ENCODE data around the gene CEACAM7. TPM values are rescaled to one million over a fixed set of nuclear protein-coding genes. Genes with fewer than 3 reads are reported as not detected.

Gene CEACAM7
- total and polyA plus RNA-seq, 10 of the 15 experiments (the other 5 are each of a cell fraction or from before 2014, with no cell fraction given): not detected

DNA sequence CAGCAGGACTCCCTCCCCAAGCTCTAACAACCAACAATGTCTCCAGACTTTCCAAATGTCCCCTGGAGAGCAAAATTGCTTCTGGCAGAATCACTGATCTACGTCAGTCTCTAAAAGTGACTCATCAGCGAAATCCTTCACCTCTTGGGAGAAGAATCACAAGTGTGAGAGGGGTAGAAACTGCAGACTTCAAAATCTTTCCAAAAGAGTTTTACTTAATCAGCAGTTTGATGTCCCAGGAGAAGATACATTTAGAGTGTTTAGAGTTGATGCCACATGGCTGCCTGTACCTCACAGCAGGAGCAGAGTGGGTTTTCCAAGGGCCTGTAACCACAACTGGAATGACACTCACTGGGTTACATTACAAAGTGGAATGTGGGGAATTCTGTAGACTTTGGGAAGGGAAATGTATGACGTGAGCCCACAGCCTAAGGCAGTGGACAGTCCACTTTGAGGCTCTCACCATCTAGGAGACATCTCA, 14.1 kb upstream of the CEACAM7 start:
- Histone ChIP-seq H3K9me3 (replicated peaks; ENCODE audit: control insufficient read depth, insufficient read depth, low read length) (no peaks in the 10 kb centered on the region), H3K27ac (ENCODE audit: control insufficient read depth, insufficient read depth) (no peak overlapping the region), H3K27me3 (replicated peaks in 1 of 2; ENCODE audit: control insufficient read depth in 2 of 2, insufficient read depth in 2 of 2, low read length in 1 of 2) (peaks cover 2 to 3% of the 10 kb centered on the region in 2 experiments; a peak in 3 of 4 replicates), H3K4me2 (ENCODE audit: control insufficient read depth, insufficient read depth) (no peak overlapping the region), H3K79me2 (ENCODE audit: control insufficient read depth, insufficient read depth, low read length) (no peaks in the 10 kb centered on the region), H3K4me1 (ENCODE audit: control insufficient read depth, insufficient read depth, low read length) (no peaks in the 10 kb centered on the region), H2AFZ (ENCODE audit: control insufficient read depth, low read depth, low read length) (no peak overlapping the region), H3K4me3 (no peak overlapping the region), H4K20me1 (ENCODE audit: control insufficient read depth, insufficient read depth) (no peaks in the 10 kb centered on the region), H3K36me3 (ENCODE audit: control insufficient read depth in 2 of 2, insufficient read depth in 2 of 2, low read length in 1 of 2) (no peaks in the 10 kb centered on the region), H3K9ac (ENCODE audit: control insufficient read depth, insufficient read depth, low read length) (no peak overlapping the region)
- TF ChIP-seq FOXK2 (IDR thresholded peaks at IDR 0.05): no peak
- no peak for TF ChIP-seq SREBF1 (IDR thresholded peaks at IDR 0.05; ENCODE audit: low read length)
- TF ChIP-seq, protein P1, sequence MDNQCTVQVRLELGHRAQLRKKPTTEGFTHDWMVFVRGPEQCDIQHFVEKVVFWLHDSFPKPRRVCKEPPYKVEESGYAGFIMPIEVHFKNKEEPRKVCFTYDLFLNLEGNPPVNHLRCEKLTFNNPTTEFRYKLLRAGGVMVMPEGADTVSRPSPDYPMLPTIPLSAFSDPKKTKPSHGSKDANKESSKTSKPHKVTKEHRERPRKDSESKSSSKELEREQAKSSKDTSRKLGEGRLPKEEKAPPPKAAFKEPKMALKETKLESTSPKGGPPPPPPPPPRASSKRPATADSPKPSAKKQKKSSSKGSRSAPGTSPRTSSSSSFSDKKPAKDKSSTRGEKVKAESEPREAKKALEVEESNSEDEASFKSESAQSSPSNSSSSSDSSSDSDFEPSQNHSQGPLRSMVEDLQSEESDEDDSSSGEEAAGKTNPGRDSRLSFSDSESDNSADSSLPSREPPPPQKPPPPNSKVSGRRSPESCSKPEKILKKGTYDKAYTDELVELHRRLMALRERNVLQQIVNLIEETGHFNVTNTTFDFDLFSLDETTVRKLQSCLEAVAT (IDR thresholded peaks at IDR 0.05): no peak
- TF ChIP-seq CBX3 (IDR thresholded peaks at IDR 0.05; ENCODE audit: borderline replicate concordance, low read depth): no peak
- no peak for TF ChIP-seq SIN3A (IDR thresholded peaks at IDR 0.05; ENCODE audit: low read depth, low read length)
- no peak for TF ChIP-seq CHD2 (IDR thresholded peaks at IDR 0.05; ENCODE audit: borderline replicate concordance, low read depth, low read length)
- TF ChIP-seq SMAD1 (IDR thresholded peaks at IDR 0.05; ENCODE audit: low read depth, partially characterized antibody): no peak
- TF ChIP-seq RAD21 (IDR thresholded peaks at IDR 0.05; ENCODE audit: insufficient read depth, low read depth, low read length): no peak
- TF ChIP-seq EZH2 (IDR thresholded peaks at IDR 0.05; ENCODE audit: borderline replicate concordance, control insufficient read depth, low read depth, low read length): no peak
- TF ChIP-seq, protein P2, sequence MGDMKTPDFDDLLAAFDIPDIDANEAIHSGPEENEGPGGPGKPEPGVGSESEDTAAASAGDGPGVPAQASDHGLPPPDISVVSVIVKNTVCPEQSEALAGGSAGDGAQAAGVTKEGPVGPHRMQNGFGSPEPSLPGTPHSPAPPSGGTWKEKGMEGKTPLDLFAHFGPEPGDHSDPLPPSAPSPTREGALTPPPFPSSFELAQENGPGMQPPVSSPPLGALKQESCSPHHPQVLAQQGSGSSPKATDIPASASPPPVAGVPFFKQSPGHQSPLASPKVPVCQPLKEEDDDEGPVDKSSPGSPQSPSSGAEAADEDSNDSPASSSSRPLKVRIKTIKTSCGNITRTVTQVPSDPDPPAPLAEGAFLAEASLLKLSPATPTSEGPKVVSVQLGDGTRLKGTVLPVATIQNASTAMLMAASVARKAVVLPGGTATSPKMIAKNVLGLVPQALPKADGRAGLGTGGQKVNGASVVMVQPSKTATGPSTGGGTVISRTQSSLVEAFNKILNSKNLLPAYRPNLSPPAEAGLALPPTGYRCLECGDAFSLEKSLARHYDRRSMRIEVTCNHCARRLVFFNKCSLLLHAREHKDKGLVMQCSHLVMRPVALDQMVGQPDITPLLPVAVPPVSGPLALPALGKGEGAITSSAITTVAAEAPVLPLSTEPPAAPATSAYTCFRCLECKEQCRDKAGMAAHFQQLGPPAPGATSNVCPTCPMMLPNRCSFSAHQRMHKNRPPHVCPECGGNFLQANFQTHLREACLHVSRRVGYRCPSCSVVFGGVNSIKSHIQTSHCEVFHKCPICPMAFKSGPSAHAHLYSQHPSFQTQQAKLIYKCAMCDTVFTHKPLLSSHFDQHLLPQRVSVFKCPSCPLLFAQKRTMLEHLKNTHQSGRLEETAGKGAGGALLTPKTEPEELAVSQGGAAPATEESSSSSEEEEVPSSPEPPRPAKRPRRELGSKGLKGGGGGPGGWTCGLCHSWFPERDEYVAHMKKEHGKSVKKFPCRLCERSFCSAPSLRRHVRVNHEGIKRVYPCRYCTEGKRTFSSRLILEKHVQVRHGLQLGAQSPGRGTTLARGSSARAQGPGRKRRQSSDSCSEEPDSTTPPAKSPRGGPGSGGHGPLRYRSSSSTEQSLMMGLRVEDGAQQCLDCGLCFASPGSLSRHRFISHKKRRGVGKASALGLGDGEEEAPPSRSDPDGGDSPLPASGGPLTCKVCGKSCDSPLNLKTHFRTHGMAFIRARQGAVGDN (IDR thresholded peaks at IDR 0.05): no peak
- TF ChIP-seq SUZ12 (IDR thresholded peaks at IDR 0.05; ENCODE audit: unreplicated experiment): no peak
- TF ChIP-seq MXI1 (IDR thresholded peaks at IDR 0.05; ENCODE audit: low read depth, low read length): no peak
- no peak for TF ChIP-seq TBL1XR1 (IDR thresholded peaks at IDR 0.05; ENCODE audit: low read depth, low read length)
- intact Hi-C loops (cut with micrococcal nuclease; ENCODE audit: unreplicated experiment) (no loop called here), in situ Hi-C loops (cut with MboI) (no loop called here)
- FAIRE-seq (no peak), ATAC-seq (no peak), DNase-seq (ENCODE audit: low read depth, low spot score) (no peak)
- ChIA-PET CTCF (interaction anchor here (0.9 to 4.7 kb wide), 3 partner anchors 55 to 103 kb away, joined by 3 to 37 read pairs (median 4); no protein-coding TSS in a partner anchor), POLR2A (interaction anchor here (0.6 kb wide), 1 partner anchor 496 kb away, joined by 4 read pairs; no protein-coding TSS in a partner anchor), RAD21 (ENCODE audit: unreplicated experiment) (interaction anchor here (1.2 kb wide), 1 partner anchor 60 kb away, joined by 3 read pairs; no protein-coding TSS in a partner anchor), SMC1A (ENCODE audit: uncharacterized antibody, unreplicated experiment) (no interaction called here)
- 0% methylated on average over 3 of the region's 3 CpGs for WGBS (ENCODE audit: insufficient coverage, insufficient replicate concordance, low lambda C conversion rate, missing lambda C conversion rate)
- BruUV-seq (replicated peaks): no TSS peak
